A673 (cell line): ENCODE results near the gene MISP. TPM values are rescaled to one million over a fixed set of nuclear protein-coding genes. Genes with fewer than 3 reads are reported as not detected.
A peak's percentile ranks its signal among the peaks of the same experiment; 100 is the strongest.

Experiments used
- BruUV-seq: library from RNA; stranded (reverse); fragments of 400-500 nt; replicated peaks from 2 replicates; lab custom pipeline; 2021; lab: Mats Ljungman, UMichigan
- CTCF ChIA-PET: fragments of 300-600 bp; sonication (Branson Sonifier 250); formaldehyde crosslinking; loops from one replicate; lab custom pipeline; 2022; ENCODE audit warnings: antibody characterized with exemption; lab: Charles Lee
- POLR2A ChIA-PET: fragments of 300-600 bp; sonication (Branson Sonifier 250); formaldehyde crosslinking; loops from one replicate; lab custom pipeline; 2022; ENCODE audit warnings: antibody characterized with exemption; ENCODE audit not compliant: low non-redundant PET; lab: Charles Lee
- DNase-seq: peaks from one replicate; pipeline ENCODE4 v3.0.0-alpha.2; 2015; ENCODE audit warnings: low spot score
- H3K27ac ChIP-seq: fragments of 200-600 bp; sonication (generic); 2 replicates; pipeline ENCODE4 v1.5.1; 2016; ENCODE audit warnings: mixed run types, low read depth, mild to moderate bottlenecking, mixed read lengths, antibody characterized with exemption, low read length; ENCODE audit not compliant: poor library complexity, severe bottlenecking
- H3K27me3 ChIP-seq: fragments of 200-600 bp; sonication (generic); replicated peaks from 2 replicates; pipeline ENCODE4 v1.6.1; 2017; ENCODE audit warnings: mixed run types, low read depth, mild to moderate bottlenecking, mixed read lengths, antibody characterized with exemption, low read length; ENCODE audit not compliant: insufficient read depth, poor library complexity
- H3K36me3 ChIP-seq: fragments of 200-600 bp; sonication (generic); 2 replicates; pipeline ENCODE4 v1.6.1; 2016; ENCODE audit warnings: mixed run types, mild to moderate bottlenecking, mixed read lengths, antibody characterized with exemption, low read length; ENCODE audit not compliant: insufficient read depth, poor library complexity, severe bottlenecking
- H3K4me1 ChIP-seq: fragments of 200-600 bp; sonication (generic); 2 replicates; pipeline ENCODE4 v1.6.1; 2017; ENCODE audit warnings: mixed run types, mild to moderate bottlenecking, mixed read lengths, antibody characterized with exemption, low read length; ENCODE audit not compliant: insufficient read depth, poor library complexity, severe bottlenecking
- H3K4me3 ChIP-seq: fragments of 200-600 bp; sonication (generic); 2 replicates; pipeline ENCODE4 v1.5.1; 2016; ENCODE audit warnings: low read depth, mixed run types, mild to moderate bottlenecking, mixed read lengths, low read length; ENCODE audit not compliant: poor library complexity, severe bottlenecking
- H3K9me3 ChIP-seq: fragments of 200-600 bp; sonication (generic); 2 replicates; pipeline ENCODE4 v1.6.1; 2016; ENCODE audit warnings: mixed run types, low read depth, mild to moderate bottlenecking, mixed read lengths, antibody characterized with exemption, low read length; ENCODE audit not compliant: poor library complexity, severe bottlenecking
- CTCF ChIP-seq: fragments of 300-800, 200-600 bp; sonication (generic); conservative IDR thresholded peaks from 2 replicates; pipeline ENCODE4 v1.5.1; 2017; ENCODE audit warnings: low read depth, mild to moderate bottlenecking, antibody characterized with exemption, low read length, moderate library complexity, mixed read lengths
- EZH2 ChIP-seq: fragments of 200-600 bp; sonication (generic); IDR thresholded peaks from 2 replicates; pipeline ENCODE4 v1.6.1; 2017; ENCODE audit warnings: borderline replicate concordance, low read depth, mild to moderate bottlenecking, mixed read lengths, antibody characterized with exemption, low read length; ENCODE audit not compliant: poor library complexity, severe bottlenecking
- intact Hi-C: fragments of 100-400 bp; cut with micrococcal nuclease; formaldehyde crosslinking; loops from one replicate; pipeline ENCODE4 v1.10.0; 2022; ENCODE audit not compliant: unreplicated experiment
- total RNA-seq: library from RNA; stranded (reverse); gene quantifications from 2 replicates; pipeline ENCODE4 v1.2.3, GENCODE V29; 2021

The MISP gene
- total RNA-seq, 1 experiment from 2014 or later = 0.11 TPM

GRCh38 chr19:756236-756635 is 5.3 kb downstream of the MISP start:
- intact Hi-C loops = no loop called here
- no peak for TF ChIP-seq CTCF
- no peak for TF ChIP-seq EZH2
- no peak overlapping the region for H3K4me3 ChIP-seq
- H3K27ac ChIP-seq = no peak overlapping the region
- no peaks in the 10 kb centered on the region for H3K27me3 ChIP-seq
- H3K9me3 ChIP-seq = peaks cover 6% of the 10 kb centered on the region
- BruUV-seq = no TSS peak
- ChIA-PET CTCF (no interaction called here), POLR2A (interaction anchor here (0.7 kb wide), 1 partner anchor 147 kb away, joined by 4 read pairs; no protein-coding TSS in a partner anchor)
- H3K4me1 ChIP-seq = no peaks in the 10 kb centered on the region
- no peaks in the 10 kb centered on the region for H3K36me3 ChIP-seq
- DNase-seq = peak; percentile 62

GRCh38 chr19:756821-757688 is 6.1 kb downstream of the MISP start:
- POLR2A ChIA-PET = no interaction called here
- DNase-seq = no peak
- H3K4me1 ChIP-seq = no peaks in the 10 kb centered on the region
- peaks cover 6% of the 10 kb centered on the region for H3K9me3 ChIP-seq
- no TSS peak for BruUV-seq
- intact Hi-C loops = no loop called here
- H3K27ac ChIP-seq = no peak overlapping the region
- H3K4me3 ChIP-seq = no peak overlapping the region
- H3K36me3 ChIP-seq = no peaks in the 10 kb centered on the region
- no peaks in the 10 kb centered on the region for H3K27me3 ChIP-seq
- TF ChIP-seq CTCF (no peak), EZH2 (no peak)
- CTCF ChIA-PET = no interaction called here

GRCh38 chr19:757811-758668 is 7.1 kb downstream of the MISP start:
- Histone ChIP-seq H3K4me3 (no peak overlapping the region), H3K4me1 (no peaks in the 10 kb centered on the region), H3K36me3 (no peaks in the 10 kb centered on the region), H3K27me3 (no peaks in the 10 kb centered on the region), H3K27ac (no peak overlapping the region), H3K9me3 (peaks cover 6% of the 10 kb centered on the region)
- TF ChIP-seq CTCF (no peak), EZH2 (no peak)
- intact Hi-C loops = no loop called here
- ChIA-PET CTCF (no interaction called here), POLR2A (no interaction called here)
- no TSS peak for BruUV-seq
- no peak for DNase-seq
